H9 (cell line): ENCODE measurements around the gene FBXO31. TPM values are rescaled to one million over a fixed set of nuclear protein-coding genes. Genes with fewer than 3 reads are reported as not detected.

ENCODE experiments used
- DNase-seq: peaks from one replicate; pipeline ENCODE4 v3.0.0-alpha.2; 2017
- H2AFZ ChIP-seq: one replicate; pipeline ENCODE4 v1.6.1; 2013; ENCODE audit warnings: mild to moderate bottlenecking, low read length, control low read depth, moderate library complexity
- H2AK5ac ChIP-seq: 2 replicates; pipeline ENCODE4 v1.6.1; 2013; ENCODE audit warnings: low read length, control low read depth, mixed read lengths; ENCODE audit not compliant: insufficient read length
- H2BK120ac ChIP-seq: one replicate; pipeline ENCODE4 v1.6.1; 2013; ENCODE audit warnings: low read depth, mild to moderate bottlenecking, low read length, control low read depth, inconsistent platforms; ENCODE audit not compliant: poor library complexity, severe bottlenecking
- H2BK12ac ChIP-seq: 2 replicates; pipeline ENCODE4 v1.6.1; 2013; ENCODE audit warnings: low read length, control low read depth, mixed read lengths, low read depth; ENCODE audit not compliant: insufficient read length
- H2BK15ac ChIP-seq: 2 replicates; pipeline ENCODE4 v1.6.1; 2013; ENCODE audit warnings: low read depth, low read length, control low read depth
- H2BK20ac ChIP-seq: one replicate; pipeline ENCODE4 v1.6.1; 2013; ENCODE audit warnings: low read depth, mild to moderate bottlenecking, low read length, control low read depth, inconsistent platforms; ENCODE audit not compliant: poor library complexity, severe bottlenecking
- H2BK5ac ChIP-seq: 2 replicates; pipeline ENCODE4 v1.6.1; 2013; ENCODE audit warnings: low read length, control low read depth, mixed read lengths; ENCODE audit not compliant: insufficient read length
- H3K14ac ChIP-seq: 2 replicates; pipeline ENCODE4 v1.6.1; 2013; ENCODE audit warnings: low read length, control low read depth; ENCODE audit not compliant: insufficient read depth
- H3K18ac ChIP-seq: 2 replicates; pipeline ENCODE4 v1.6.1; 2013; ENCODE audit warnings: low read depth, mild to moderate bottlenecking, mixed read lengths, low read length, control low read depth; ENCODE audit not compliant: insufficient read length
- H3K23ac ChIP-seq: 2 replicates; pipeline ENCODE4 v1.6.1; 2013; ENCODE audit warnings: low read length, control low read depth, mixed read lengths, low read depth; ENCODE audit not compliant: insufficient read length
- H3K23me2 ChIP-seq: 2 replicates; pipeline ENCODE4 v1.6.1; 2013; ENCODE audit warnings: low read depth, mild to moderate bottlenecking, mixed read lengths, low read length, control low read depth; ENCODE audit not compliant: insufficient read length, poor library complexity, severe bottlenecking
- H3K27ac ChIP-seq: 2 replicates; pipeline ENCODE4 v1.5.1; 2013; ENCODE audit warnings: low read length, control low read depth, mixed read lengths, low read depth; ENCODE audit not compliant: insufficient read length
- H3K27me3 ChIP-seq: 2 replicates; pipeline ENCODE4 v1.6.1; 2013; ENCODE audit warnings: low read length, control low read depth, inconsistent platforms; ENCODE audit not compliant: insufficient read depth
- H3K4ac ChIP-seq: 2 replicates; pipeline ENCODE4 v1.6.1; 2013; ENCODE audit warnings: low read depth, mild to moderate bottlenecking, control low read depth, inconsistent platforms, low read length, moderate library complexity
- H3K4me1 ChIP-seq: 2 replicates; pipeline ENCODE4 v1.6.1; 2013; ENCODE audit warnings: low read length, control low read depth, inconsistent platforms; ENCODE audit not compliant: insufficient read depth
- H3K4me2 ChIP-seq: 2 replicates; pipeline ENCODE4 v1.6.1; 2013; ENCODE audit warnings: low read length, control low read depth, mixed read lengths; ENCODE audit not compliant: insufficient read length, insufficient read depth
- H3K56ac ChIP-seq: 2 replicates; pipeline ENCODE4 v1.6.1; 2013; ENCODE audit warnings: low read depth, mild to moderate bottlenecking, mixed read lengths, low read length, control low read depth; ENCODE audit not compliant: insufficient read length
- H3K79me1 ChIP-seq: 2 replicates; pipeline ENCODE4 v1.6.1; 2013; ENCODE audit warnings: low read depth, mild to moderate bottlenecking, moderate library complexity, low read length, control low read depth, inconsistent platforms; ENCODE audit not compliant: insufficient read depth, poor library complexity, severe bottlenecking
- H3K79me2 ChIP-seq: 2 replicates; pipeline ENCODE4 v1.6.1; 2013; ENCODE audit warnings: low read length, control low read depth, inconsistent platforms; ENCODE audit not compliant: insufficient read depth
- H3K9ac ChIP-seq: 2 replicates; pipeline ENCODE4 v1.6.1; 2013; ENCODE audit warnings: low read length, control low read depth, mixed read lengths; ENCODE audit not compliant: insufficient read length; ENCODE audit errors: extremely low read depth
- H3K9me3 ChIP-seq: one replicate; pipeline ENCODE4 v1.6.1; 2013; ENCODE audit warnings: low read depth, low read length, inconsistent platforms; ENCODE audit not compliant: control insufficient read depth
- H3T11ph ChIP-seq: one replicate; pipeline ENCODE4 v1.6.1; 2013; ENCODE audit warnings: mild to moderate bottlenecking, low read length, control low read depth, inconsistent platforms
- H4K20me1 ChIP-seq: one replicate; pipeline ENCODE4 v1.6.1; 2013; ENCODE audit not compliant: control insufficient read depth, insufficient read length, insufficient read depth
- H4K5ac ChIP-seq: 2 replicates; pipeline ENCODE4 v1.6.1; 2013; ENCODE audit warnings: low read depth, mild to moderate bottlenecking, mixed read lengths, low read length, control low read depth; ENCODE audit not compliant: insufficient read length
- H4K8ac ChIP-seq: replicated peaks from 2 replicates; pipeline ENCODE4 v1.6.1; 2013; ENCODE audit warnings: low read length, control low read depth, mixed read lengths, low read depth; ENCODE audit not compliant: insufficient read length
- H4K91ac ChIP-seq: 2 replicates; pipeline ENCODE4 v1.6.1; 2013; ENCODE audit warnings: low read depth, mild to moderate bottlenecking, moderate library complexity, mixed read lengths, low read length, control low read depth; ENCODE audit not compliant: insufficient read length
- H3K27ac Mint-ChIP-seq, 3 experiments: 2 replicates in 2 of 3; 3 replicates in 1 of 3; pipeline ENCODE4 v1.8.0; 2020 to 2021; ENCODE audit warnings: mixed read lengths in 3 of 3, mild to moderate bottlenecking in 1 of 3, moderate library complexity in 1 of 3
- H3K27me3 Mint-ChIP-seq: 2 replicates; pipeline ENCODE4 v1.8.0; 2021; ENCODE audit warnings: low read depth, mild to moderate bottlenecking, moderate library complexity, mixed read lengths
- H3K36me3 Mint-ChIP-seq, 3 experiments: 2 replicates in 2 of 3; 3 replicates in 1 of 3; pipeline ENCODE4 v1.8.0; 2020 to 2021; ENCODE audit warnings: low read depth in 3 of 3, mixed read lengths in 3 of 3; ENCODE audit not compliant: insufficient read depth in 1 of 3
- H3K4me1 Mint-ChIP-seq, 2 experiments: 2 replicates each; pipeline ENCODE4 v1.8.0; 2020; ENCODE audit warnings: mixed read lengths in 2 of 2
- H3K4me3 Mint-ChIP-seq, 2 experiments: 2 replicates in 1 of 2; 3 replicates in 1 of 2; pipeline ENCODE4 v1.8.0; 2020 to 2021; ENCODE audit warnings: mild to moderate bottlenecking in 2 of 2, mixed read lengths in 2 of 2, moderate library complexity in 1 of 2
- H3K9me3 Mint-ChIP-seq, 2 experiments: 2 replicates in 1 of 2; 3 replicates in 1 of 2; pipeline ENCODE4 v1.8.0; 2020; ENCODE audit warnings: mild to moderate bottlenecking in 2 of 2, mixed read lengths in 2 of 2, moderate library complexity in 1 of 2
- WGBS: extraction: QIAGEN DNeasy Blood & Tissue Kit; methylation state at CpG from one replicate; pipeline ENCODE4 v1.1.7; 2013; ENCODE audit warnings: missing lambda C conversion rate, low lambda C conversion rate, mixed read lengths; ENCODE audit not compliant: insufficient read length; ENCODE audit errors: extremely low coverage; 5-methylcytosine and 5-hydroxymethylcytosine counted together
- total RNA-seq: library from RNA; stranded (reverse); gene quantifications from 2 replicates; pipeline ENCODE4 v1.2.1, GENCODE V29; 2021
- TF ChIP-seq, protein P1 (sequence below): fragments of 200-600 bp; sonication (generic); conservative IDR thresholded peaks from 3 replicates; pipeline ENCODE4 v1.8.0; 2021; ENCODE audit warnings: antibody characterized with exemption, mild to moderate bottlenecking

The FBXO31 gene
- total RNA-seq, 1 experiment from 2014 or later = 24.2 TPM

DNA sequence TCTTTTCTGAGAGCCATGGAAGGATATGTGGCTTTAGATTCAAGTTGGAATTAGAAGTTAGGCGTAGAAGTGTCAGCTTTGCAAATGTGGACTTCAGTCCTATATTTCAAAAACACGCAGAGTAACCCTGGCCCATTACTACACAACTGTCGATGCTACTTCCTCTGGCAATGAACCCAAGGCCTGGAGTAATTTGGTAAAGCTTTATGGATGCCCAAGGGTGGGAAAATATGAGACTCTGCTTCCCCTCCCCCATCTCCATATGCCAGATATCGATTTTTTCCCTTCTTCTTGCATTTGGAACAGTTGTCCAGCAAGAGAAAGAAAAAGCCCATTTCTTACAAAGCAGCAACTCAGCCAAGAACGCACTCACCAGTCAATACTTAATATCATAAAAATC, 5.7 kb upstream of the FBXO31 start:
- Mint-ChIP-seq H3K36me3 (no peaks in the 10 kb centered on the region; a peak in 2 of 7 replicates), H3K9me3 (no peaks in the 10 kb centered on the region; a peak in 1 of 5 replicates), H3K4me3 (peak overlapping the region in 1 of 2 experiments; percentile 27; a peak in 1 of 5 replicates), H3K27me3 (peaks cover 2% of the 10 kb centered on the region; the same call in 1 of the 2 replicates), H3K4me1 (peaks cover 27 to 37% of the 10 kb centered on the region in 2 experiments), H3K27ac (peak overlapping the region in 2 of 3 experiments; percentile 37 to 41; a peak in 2 of 7 replicates)
- H3K9me3 ChIP-seq = no peaks in the 10 kb centered on the region
- no peak overlapping the region for H4K91ac ChIP-seq
- no peak overlapping the region for H2AFZ ChIP-seq
- no peak overlapping the region for H3K18ac ChIP-seq
- H2BK5ac ChIP-seq = no peak overlapping the region
- H3K27me3 ChIP-seq = no peaks in the 10 kb centered on the region
- H2BK12ac ChIP-seq = no peak overlapping the region
- H3K27ac ChIP-seq = no peak overlapping the region
- no peak overlapping the region for H3K9ac ChIP-seq
- no CpG with 5 or more reads among the region's 5 CpGs for WGBS
- no peak overlapping the region for H4K8ac ChIP-seq
- no peak overlapping the region for H3K14ac ChIP-seq
- H3K4ac ChIP-seq = no peak overlapping the region
- H3K4me1 ChIP-seq = peaks cover 4% of the 10 kb centered on the region; the same call in 1 of the 2 replicates
- H3K79me1 ChIP-seq = no peaks in the 10 kb centered on the region
- no peak overlapping the region for H4K5ac ChIP-seq
- H3K56ac ChIP-seq = no peak overlapping the region
- no peak for DNase-seq
- no peak overlapping the region for H3K4me2 ChIP-seq
- no peak overlapping the region for H2BK120ac ChIP-seq
- no peak overlapping the region for H2BK20ac ChIP-seq
- no peak overlapping the region for H2BK15ac ChIP-seq
- H3K23ac ChIP-seq = no peak overlapping the region
- TF ChIP-seq, protein P1, sequence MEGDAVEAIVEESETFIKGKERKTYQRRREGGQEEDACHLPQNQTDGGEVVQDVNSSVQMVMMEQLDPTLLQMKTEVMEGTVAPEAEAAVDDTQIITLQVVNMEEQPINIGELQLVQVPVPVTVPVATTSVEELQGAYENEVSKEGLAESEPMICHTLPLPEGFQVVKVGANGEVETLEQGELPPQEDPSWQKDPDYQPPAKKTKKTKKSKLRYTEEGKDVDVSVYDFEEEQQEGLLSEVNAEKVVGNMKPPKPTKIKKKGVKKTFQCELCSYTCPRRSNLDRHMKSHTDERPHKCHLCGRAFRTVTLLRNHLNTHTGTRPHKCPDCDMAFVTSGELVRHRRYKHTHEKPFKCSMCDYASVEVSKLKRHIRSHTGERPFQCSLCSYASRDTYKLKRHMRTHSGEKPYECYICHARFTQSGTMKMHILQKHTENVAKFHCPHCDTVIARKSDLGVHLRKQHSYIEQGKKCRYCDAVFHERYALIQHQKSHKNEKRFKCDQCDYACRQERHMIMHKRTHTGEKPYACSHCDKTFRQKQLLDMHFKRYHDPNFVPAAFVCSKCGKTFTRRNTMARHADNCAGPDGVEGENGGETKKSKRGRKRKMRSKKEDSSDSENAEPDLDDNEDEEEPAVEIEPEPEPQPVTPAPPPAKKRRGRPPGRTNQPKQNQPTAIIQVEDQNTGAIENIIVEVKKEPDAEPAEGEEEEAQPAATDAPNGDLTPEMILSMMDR = no peak
- H3T11ph ChIP-seq = no peak overlapping the region
- no peak overlapping the region for H2AK5ac ChIP-seq
- peaks cover 4% of the 10 kb centered on the region for H3K23me2 ChIP-seq
- H3K79me2 ChIP-seq = no peaks in the 10 kb centered on the region
- H4K20me1 ChIP-seq = no peaks in the 10 kb centered on the region
